IPS-18a (cell line): ENCODE data around the gene MEGF6.

Experiments used
- H3K27ac ChIP-seq: one replicate; pipeline ENCODE4 v1.5.1; 2013; ENCODE audit warnings: low read length
- H3K27me3 ChIP-seq: one replicate; pipeline ENCODE4 v1.6.1; 2013; ENCODE audit warnings: mild to moderate bottlenecking, low read length; ENCODE audit not compliant: control insufficient read depth, insufficient read depth
- H3K36me3 ChIP-seq: one replicate; pipeline ENCODE4 v1.6.1; 2013; ENCODE audit warnings: low read depth, low read length; ENCODE audit not compliant: control insufficient read depth
- H3K4me1 ChIP-seq: one replicate; pipeline ENCODE4 v1.6.1; 2013; ENCODE audit warnings: low read depth, low read length; ENCODE audit not compliant: control insufficient read depth
- H3K4me3 ChIP-seq: one replicate; pipeline ENCODE4 v1.5.1; 2013; ENCODE audit warnings: low read length
- H3K9ac ChIP-seq: one replicate; pipeline ENCODE4 v1.6.1; 2013; ENCODE audit warnings: mild to moderate bottlenecking, low read length, moderate library complexity
- H3K9me3 ChIP-seq: one replicate; pipeline ENCODE4 v1.6.1; 2013; ENCODE audit warnings: low read depth, low read length; ENCODE audit not compliant: control insufficient read depth

MEGF6 gene

GRCh38 chr1:3614755-3615742 is 3.7 kb upstream of the MEGF6 start:
- Histone ChIP-seq H3K27me3 (peaks cover 30% of the 10 kb centered on the region), H3K27ac (no peak overlapping the region), H3K9me3 (no peaks in the 10 kb centered on the region), H3K9ac (no peak overlapping the region), H3K36me3 (no peaks in the 10 kb centered on the region), H3K4me3 (no peak overlapping the region), H3K4me1 (peaks cover 17% of the 10 kb centered on the region)

GRCh38 chr1:3612123-3612522 is 815 bp upstream of the MEGF6 start:
- peaks cover 17% of the 10 kb centered on the region for H3K4me1 ChIP-seq
- no peaks in the 10 kb centered on the region for H3K36me3 ChIP-seq
- H3K9ac ChIP-seq = no peak overlapping the region
- no peaks in the 10 kb centered on the region for H3K9me3 ChIP-seq
- H3K27me3 ChIP-seq = peaks cover 25% of the 10 kb centered on the region
- no peak overlapping the region for H3K27ac ChIP-seq
- H3K4me3 ChIP-seq = peak overlapping the region; percentile 38

GRCh38 chr1:3610527-3611169 is 660 bp downstream of the MEGF6 start:
- H3K4me3 ChIP-seq = peak overlapping the region; percentile 62
- no peaks in the 10 kb centered on the region for H3K9me3 ChIP-seq
- peaks cover 25% of the 10 kb centered on the region for H3K27me3 ChIP-seq
- no peak overlapping the region for H3K27ac ChIP-seq
- no peaks in the 10 kb centered on the region for H3K36me3 ChIP-seq
- peaks cover 17% of the 10 kb centered on the region for H3K4me1 ChIP-seq
- peak overlapping the region; percentile 63 for H3K9ac ChIP-seq

GRCh38 chr1:3609769-3610526 is 1.4 kb downstream of the MEGF6 start:
- Histone ChIP-seq H3K9ac (peak overlapping the region; percentile 63), H3K9me3 (no peaks in the 10 kb centered on the region), H3K4me3 (peak overlapping the region; percentile 62), H3K4me1 (peaks cover 17% of the 10 kb centered on the region), H3K36me3 (no peaks in the 10 kb centered on the region), H3K27ac (no peak overlapping the region), H3K27me3 (peaks cover 25% of the 10 kb centered on the region)

- Histone ChIP-seq H3K27ac (no peak overlapping the region), H3K9ac (no peak overlapping the region), H3K4me3 (no peak overlapping the region), H3K36me3 (no peaks in the 10 kb centered on the region), H3K4me1 (peaks cover 12% of the 10 kb centered on the region), H3K9me3 (no peaks in the 10 kb centered on the region), H3K27me3 (peaks cover 25% of the 10 kb centered on the region)
These were observed 2.1 kb downstream of the MEGF6 start for GRCh38 chr1:3609016-3609768.

- H3K27ac ChIP-seq = no peak overlapping the region
- H3K27me3 ChIP-seq = peaks cover 23% of the 10 kb centered on the region
- H3K9ac ChIP-seq = no peak overlapping the region
- H3K4me1 ChIP-seq = peaks cover 1% of the 10 kb centered on the region
- H3K4me3 ChIP-seq = no peak overlapping the region
- H3K36me3 ChIP-seq = no peaks in the 10 kb centered on the region
- no peaks in the 10 kb centered on the region for H3K9me3 ChIP-seq
These were observed 3.2 kb downstream of the MEGF6 start for GRCh38 chr1:3608154-3608553.

GRCh38 chr1:3607703-3608065 is 3.6 kb downstream of the MEGF6 start:
- Histone ChIP-seq H3K36me3 (no peaks in the 10 kb centered on the region), H3K4me1 (no peaks in the 10 kb centered on the region), H3K4me3 (no peak overlapping the region), H3K27ac (no peak overlapping the region), H3K9ac (no peak overlapping the region), H3K9me3 (no peaks in the 10 kb centered on the region), H3K27me3 (peaks cover 19% of the 10 kb centered on the region)

- Histone ChIP-seq H3K4me1 (no peaks in the 10 kb centered on the region), H3K36me3 (no peaks in the 10 kb centered on the region), H3K27ac (no peak overlapping the region), H3K9ac (no peak overlapping the region), H3K9me3 (no peaks in the 10 kb centered on the region), H3K4me3 (no peak overlapping the region), H3K27me3 (peaks cover 12% of the 10 kb centered on the region)
These were observed 4.3 kb downstream of the MEGF6 start for GRCh38 chr1:3606779-3607702.

GRCh38 chr1:3604997-3605823 is 6.1 kb downstream of the MEGF6 start:
- no peak overlapping the region for H3K4me3 ChIP-seq
- H3K4me1 ChIP-seq = no peaks in the 10 kb centered on the region
- H3K9ac ChIP-seq = no peak overlapping the region
- peaks cover 3% of the 10 kb centered on the region for H3K27me3 ChIP-seq
- no peaks in the 10 kb centered on the region for H3K36me3 ChIP-seq
- no peak overlapping the region for H3K27ac ChIP-seq
- H3K9me3 ChIP-seq = no peaks in the 10 kb centered on the region
